ENCODE results near the gene OPN4. TPM values are rescaled to one million over a fixed set of nuclear protein-coding genes. Genes with fewer than 3 reads are reported as not detected.

Gene OPN4
- total RNA-seq, 1 donor from 2014 or later: not detected

Other genes with a start within 250 kb of the OPN4 start
- 20.0 TPM for gene WAPL, start 132.8 kb upstream of the OPN4 start, total RNA-seq
- 0.56 TPM for gene LDB3, start 14.0 kb downstream of the OPN4 start, total RNA-seq
- 17.3 TPM for gene BMPR1A, start 102.1 kb downstream of the OPN4 start, total RNA-seq

Measured in esophagus mucosa (tissue), 1 donor.